PC-9 (cell line): ENCODE data around the gene PPP2R5C. TPM values are rescaled to one million over a fixed set of nuclear protein-coding genes. Genes with fewer than 3 reads are reported as not detected.

ENCODE experiments used
- BruUV-seq: library from RNA; stranded (reverse); fragments of 400-500 nt; replicated peaks from 2 replicates; lab custom pipeline; 2021; lab: Mats Ljungman, UMichigan
- CTCF ChIA-PET: fragments of 300-600 bp; sonication (Branson Sonifier 250); formaldehyde crosslinking; loops from one replicate; lab custom pipeline; 2022; ENCODE audit warnings: antibody characterized with exemption; lab: Charles Lee
- POLR2A ChIA-PET: fragments of 300-600 bp; sonication (Branson Sonifier 250); formaldehyde crosslinking; loops from one replicate; lab custom pipeline; 2022; ENCODE audit warnings: antibody characterized with exemption; ENCODE audit not compliant: unreplicated experiment; lab: Charles Lee
- DNase-seq, 2 experiments: peaks; one replicate each; pipeline versions ENCODE4 v3.0.0 to v3.0.0-alpha.2; 2015 to 2022; ENCODE audit warnings: mixed read lengths in 1 of 2
- H2AFZ ChIP-seq: fragments of 200-600 bp; sonication (generic); 2 replicates; pipeline ENCODE4 v1.8.1; 2017; ENCODE audit warnings: antibody characterized with exemption
- H3F3A ChIP-seq: fragments of 200-600 bp; sonication (generic); 2 replicates; pipeline ENCODE4 v1.8.1; 2017; ENCODE audit warnings: antibody characterized with exemption, mild to moderate bottlenecking, low read depth; ENCODE audit not compliant: insufficient read depth
- H3K27ac ChIP-seq: fragments of 200-600 bp; sonication (generic); 2 replicates; pipeline ENCODE4 v1.6.1; 2016; ENCODE audit warnings: mixed run types
- H3K27me3 ChIP-seq: fragments of 200-600 bp; sonication (generic); 2 replicates; pipeline ENCODE4 v1.6.1; 2016; ENCODE audit warnings: low read depth, mixed run types; ENCODE audit not compliant: insufficient read depth
- H3K36me3 ChIP-seq: fragments of 200-600 bp; sonication (generic); 2 replicates; pipeline ENCODE4 v1.6.1; 2016; ENCODE audit warnings: low read depth, mixed run types
- H3K4me1 ChIP-seq: fragments of 200-600 bp; sonication (generic); replicated peaks from 2 replicates; pipeline ENCODE4 v1.6.1; 2016; ENCODE audit warnings: mixed run types; ENCODE audit not compliant: insufficient read depth
- H3K4me2 ChIP-seq: fragments of 200-600 bp; sonication (generic); 2 replicates; pipeline ENCODE4 v1.6.1; 2017; ENCODE audit warnings: mixed run types
- H3K4me3 ChIP-seq: fragments of 200-600 bp; sonication (generic); 2 replicates; pipeline ENCODE4 v1.6.1; 2016; ENCODE audit warnings: mixed run types
- H3K79me2 ChIP-seq: fragments of 200-600 bp; sonication (generic); 2 replicates; pipeline ENCODE4 v1.6.1; 2017; ENCODE audit warnings: low read depth, mixed run types
- H3K9me2 ChIP-seq: fragments of 200-600 bp; sonication (generic); 2 replicates; pipeline ENCODE4 v1.8.1; 2017; ENCODE audit warnings: mild to moderate bottlenecking; ENCODE audit not compliant: insufficient read depth
- H3K9me3 ChIP-seq: fragments of 200-600 bp; sonication (generic); 2 replicates; pipeline ENCODE4 v1.8.1; 2016; ENCODE audit warnings: low read depth; ENCODE audit not compliant: insufficient read depth
- H4K20me1 ChIP-seq: fragments of 200-600 bp; sonication (generic); 2 replicates; pipeline ENCODE4 v1.8.1; 2017; ENCODE audit not compliant: insufficient read depth
- EZH2 ChIP-seq: fragments of 200-600 bp; sonication (generic); IDR thresholded peaks from 2 replicates; pipeline ENCODE4 v1.8.0; 2017; ENCODE audit warnings: antibody characterized with exemption, low read depth
- intact Hi-C: fragments of 100-400 bp; cut with micrococcal nuclease; formaldehyde crosslinking; loops from one replicate; pipeline ENCODE4 v1.10.0; 2022; ENCODE audit not compliant: unreplicated experiment
- total RNA-seq: library from RNA; stranded (reverse); gene quantifications from 2 replicates; pipeline ENCODE4 v1.2.3, GENCODE V29; 2021
- TF ChIP-seq, protein P1 (sequence below): fragments of 200-600 bp; sonication (generic); conservative IDR thresholded peaks from 2 replicates; pipeline ENCODE4 v1.6.1; 2017; ENCODE audit warnings: mixed run types, antibody characterized with exemption, mild to moderate bottlenecking, moderate library complexity

The PPP2R5C gene
- total RNA-seq, 1 experiment from 2014 or later = 401 TPM

GRCh38 chr14:101909371-101910096 is 148.0 kb downstream of the PPP2R5C start:
- H3K27me3 ChIP-seq = no peaks in the 10 kb centered on the region
- TF ChIP-seq, protein P1, sequence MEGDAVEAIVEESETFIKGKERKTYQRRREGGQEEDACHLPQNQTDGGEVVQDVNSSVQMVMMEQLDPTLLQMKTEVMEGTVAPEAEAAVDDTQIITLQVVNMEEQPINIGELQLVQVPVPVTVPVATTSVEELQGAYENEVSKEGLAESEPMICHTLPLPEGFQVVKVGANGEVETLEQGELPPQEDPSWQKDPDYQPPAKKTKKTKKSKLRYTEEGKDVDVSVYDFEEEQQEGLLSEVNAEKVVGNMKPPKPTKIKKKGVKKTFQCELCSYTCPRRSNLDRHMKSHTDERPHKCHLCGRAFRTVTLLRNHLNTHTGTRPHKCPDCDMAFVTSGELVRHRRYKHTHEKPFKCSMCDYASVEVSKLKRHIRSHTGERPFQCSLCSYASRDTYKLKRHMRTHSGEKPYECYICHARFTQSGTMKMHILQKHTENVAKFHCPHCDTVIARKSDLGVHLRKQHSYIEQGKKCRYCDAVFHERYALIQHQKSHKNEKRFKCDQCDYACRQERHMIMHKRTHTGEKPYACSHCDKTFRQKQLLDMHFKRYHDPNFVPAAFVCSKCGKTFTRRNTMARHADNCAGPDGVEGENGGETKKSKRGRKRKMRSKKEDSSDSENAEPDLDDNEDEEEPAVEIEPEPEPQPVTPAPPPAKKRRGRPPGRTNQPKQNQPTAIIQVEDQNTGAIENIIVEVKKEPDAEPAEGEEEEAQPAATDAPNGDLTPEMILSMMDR = no peak
- no peak for TF ChIP-seq EZH2
- no peaks in the 10 kb centered on the region for H3K4me1 ChIP-seq
- H3K9me3 ChIP-seq = no peaks in the 10 kb centered on the region
- H4K20me1 ChIP-seq = no peaks in the 10 kb centered on the region; the same call in 1 of the 2 replicates
- H3K36me3 ChIP-seq = peaks cover 53% of the 10 kb centered on the region
- no peak overlapping the region for H3K4me2 ChIP-seq
- no peak for DNase-seq
- no peak overlapping the region for H3K27ac ChIP-seq
- H2AFZ ChIP-seq = no peak overlapping the region
- peaks cover 23% of the 10 kb centered on the region for H3F3A ChIP-seq
- no TSS peak for BruUV-seq
- intact Hi-C loops = no loop called here
- no peaks in the 10 kb centered on the region for H3K9me2 ChIP-seq
- H3K4me3 ChIP-seq = no peak overlapping the region
- no peaks in the 10 kb centered on the region for H3K79me2 ChIP-seq
- POLR2A ChIA-PET = no interaction called here
- CTCF ChIA-PET = no interaction called here

DNA sequence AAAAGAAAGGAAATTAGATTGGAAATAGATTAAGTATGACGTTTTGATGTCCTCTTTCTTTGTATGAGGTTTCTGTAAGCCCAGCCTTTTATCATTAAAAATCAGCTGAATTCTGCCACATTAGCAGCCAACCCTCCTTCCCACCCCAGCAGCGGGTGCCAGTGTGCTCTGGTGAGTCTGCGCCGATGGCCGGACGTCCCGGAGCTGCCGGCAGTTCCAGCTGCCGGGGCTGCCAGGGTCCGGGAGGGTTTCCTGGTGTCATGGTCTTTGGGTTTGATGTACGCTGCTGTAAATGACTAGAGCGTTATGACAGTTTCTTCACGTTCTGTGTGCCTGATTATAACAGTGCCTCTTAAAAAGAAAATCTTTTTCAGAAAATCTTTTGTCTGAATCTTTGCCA is 151.3 kb downstream of the PPP2R5C start:
- H4K20me1 ChIP-seq = no peaks in the 10 kb centered on the region; the same call in 1 of the 2 replicates
- DNase-seq = no peak
- H3K27ac ChIP-seq = no peak overlapping the region
- no peaks in the 10 kb centered on the region for H3K27me3 ChIP-seq
- H3F3A ChIP-seq = peaks cover 29% of the 10 kb centered on the region
- H3K4me1 ChIP-seq = no peaks in the 10 kb centered on the region
- intact Hi-C loops = no loop called here
- TF ChIP-seq, protein P1 = no peak
- TF ChIP-seq EZH2 = no peak
- H2AFZ ChIP-seq = no peak overlapping the region
- no peak overlapping the region for H3K4me3 ChIP-seq
- no peak overlapping the region for H3K4me2 ChIP-seq
- H3K36me3 ChIP-seq = peaks cover 28% of the 10 kb centered on the region; the same call in 1 of the 2 replicates
- no peaks in the 10 kb centered on the region for H3K9me3 ChIP-seq
- no peaks in the 10 kb centered on the region for H3K9me2 ChIP-seq
- ChIA-PET POLR2A (no interaction called here), CTCF (no interaction called here)
- BruUV-seq = no TSS peak
- no peaks in the 10 kb centered on the region for H3K79me2 ChIP-seq

DNA sequence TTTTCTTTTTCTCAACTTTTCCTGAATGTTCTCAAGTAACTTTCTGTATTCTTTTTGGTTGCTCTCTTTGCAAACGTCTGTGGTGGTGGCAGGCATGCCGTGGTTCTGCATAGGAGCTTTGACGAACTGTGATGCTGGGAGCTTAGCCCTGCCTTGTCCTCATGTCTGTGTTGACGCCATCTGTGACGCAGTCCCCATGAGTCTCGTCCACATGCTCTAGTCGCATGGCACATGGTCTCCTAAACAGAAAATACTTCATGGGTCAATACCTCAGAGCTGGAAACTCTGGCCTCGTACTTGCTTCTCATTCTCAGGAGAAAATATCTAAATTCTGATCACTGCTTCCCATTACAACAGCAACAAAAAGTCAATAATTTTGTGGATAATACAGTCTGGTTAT is 152.6 kb downstream of the PPP2R5C start:
- TF ChIP-seq, protein P1 = no peak
- no peak for TF ChIP-seq EZH2
- intact Hi-C loops = no loop called here
- H3K9me3 ChIP-seq = no peaks in the 10 kb centered on the region
- BruUV-seq = no TSS peak
- no peak overlapping the region for H3K4me2 ChIP-seq
- no peaks in the 10 kb centered on the region for H3K4me1 ChIP-seq
- no peaks in the 10 kb centered on the region for H3K27me3 ChIP-seq
- H2AFZ ChIP-seq = no peak overlapping the region
- no peak overlapping the region for H3K4me3 ChIP-seq
- H3F3A ChIP-seq = peaks cover 26% of the 10 kb centered on the region
- ChIA-PET POLR2A (interaction anchor here (0.6 kb wide), 2 partner anchors 52 to 91 kb away, joined by 4 to 5 read pairs; no protein-coding TSS in a partner anchor), CTCF (interaction anchor here (0.6 kb wide), 1 partner anchor 1571 kb away, joined by 11 read pairs; no protein-coding TSS in a partner anchor)
- no peak for DNase-seq
- H3K9me2 ChIP-seq = no peaks in the 10 kb centered on the region
- no peak overlapping the region for H3K27ac ChIP-seq
- H3K36me3 ChIP-seq = peaks cover 28% of the 10 kb centered on the region; the same call in 1 of the 2 replicates
- H3K79me2 ChIP-seq = no peaks in the 10 kb centered on the region
- no peaks in the 10 kb centered on the region; the same call in 1 of the 2 replicates for H4K20me1 ChIP-seq
